D341Med (cell line): ENCODE measurements around the gene KCND3.

ENCODE experiments used
- DNase-seq: peaks from one replicate; pipeline ENCODE4 v3.0.0; 2012; ENCODE audit warnings: low spot score

The KCND3 gene

DNA sequence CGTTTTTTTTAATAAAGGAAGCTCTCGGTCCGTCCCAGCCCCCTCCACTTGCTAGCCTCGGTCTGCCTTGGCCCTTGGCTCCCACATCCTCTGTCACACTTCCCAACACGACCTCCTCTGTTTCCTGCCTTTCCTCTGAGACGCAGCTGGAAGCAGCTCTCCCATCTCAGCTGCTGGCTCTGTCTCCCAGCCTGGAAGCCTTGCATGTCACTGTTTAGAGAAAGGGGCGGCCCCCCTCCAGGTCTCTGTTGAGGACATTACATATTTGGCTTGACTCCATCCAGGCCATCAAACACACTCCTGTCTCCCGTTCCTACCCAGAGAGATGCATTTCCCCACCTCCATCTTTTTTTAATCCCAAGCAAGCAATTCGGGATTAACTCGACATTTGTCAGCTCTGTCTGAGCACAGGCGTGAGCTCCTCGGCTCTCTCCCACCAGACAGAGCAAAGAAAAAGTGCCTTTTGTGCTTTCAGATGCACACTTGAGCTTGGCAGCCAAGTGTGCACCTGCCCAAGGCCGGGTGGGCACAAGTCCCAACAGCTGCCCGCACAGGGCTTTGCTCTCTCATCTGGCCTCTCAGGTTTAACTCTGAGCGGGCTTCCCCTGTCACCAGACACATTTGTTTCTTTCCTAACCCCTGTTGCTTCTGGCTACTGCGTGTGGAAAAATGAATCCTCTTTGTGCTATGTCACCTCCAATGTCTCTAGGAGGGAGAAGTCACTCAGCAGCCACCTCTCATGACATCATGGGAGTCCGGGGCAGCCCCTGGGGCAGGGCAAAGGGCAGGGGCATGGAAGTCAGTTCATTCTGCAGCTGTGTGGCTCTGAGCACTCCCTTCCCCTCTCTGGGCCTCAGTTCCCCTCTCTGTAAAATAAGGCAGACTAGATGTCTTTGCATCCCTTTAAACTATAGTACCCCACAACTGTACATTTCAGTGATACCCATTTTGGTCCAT is 108.3 kb downstream of the KCND3 start:
- no peak for DNase-seq

DNA sequence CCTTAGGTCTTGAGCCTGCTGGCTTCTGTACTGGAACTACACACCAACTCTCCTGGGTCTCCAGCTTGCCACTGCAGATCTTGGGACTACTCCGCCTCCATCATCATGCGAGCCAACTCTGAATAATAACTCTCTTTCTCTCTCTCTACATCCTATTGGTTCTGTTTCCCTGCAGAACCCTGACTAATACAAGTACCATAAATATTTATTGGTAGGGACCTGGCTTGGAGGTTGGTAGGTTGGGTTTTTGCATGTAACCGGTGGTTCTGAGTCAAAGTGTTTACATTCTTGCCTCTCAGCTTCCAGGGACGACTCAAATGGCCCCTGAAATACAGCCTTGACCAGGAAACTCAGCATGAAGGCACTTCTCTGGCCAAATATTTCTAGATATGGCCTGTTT is 110.4 kb downstream of the KCND3 start:
- DNase-seq, result no peak

DNA sequence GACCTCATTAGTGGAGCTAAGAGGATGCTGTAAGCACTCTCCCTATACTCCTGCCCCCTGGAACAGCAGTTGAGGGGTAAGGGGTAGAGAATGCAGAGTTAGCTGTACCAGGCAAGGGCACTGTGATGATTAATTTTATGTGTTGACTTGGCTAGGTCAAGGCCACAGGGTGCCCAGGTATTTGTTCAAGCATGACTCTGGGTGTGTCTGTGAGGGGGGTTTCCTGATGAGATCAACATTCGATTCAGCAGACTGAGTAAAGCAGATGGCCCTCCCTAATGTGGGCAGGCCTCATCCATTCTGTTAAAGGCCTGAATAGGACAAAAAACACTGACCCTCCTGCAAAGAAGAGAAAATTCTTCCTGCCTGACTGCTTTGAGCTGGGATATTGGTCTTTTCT is 110.8 kb downstream of the KCND3 start:
- no peak for DNase-seq

DNA sequence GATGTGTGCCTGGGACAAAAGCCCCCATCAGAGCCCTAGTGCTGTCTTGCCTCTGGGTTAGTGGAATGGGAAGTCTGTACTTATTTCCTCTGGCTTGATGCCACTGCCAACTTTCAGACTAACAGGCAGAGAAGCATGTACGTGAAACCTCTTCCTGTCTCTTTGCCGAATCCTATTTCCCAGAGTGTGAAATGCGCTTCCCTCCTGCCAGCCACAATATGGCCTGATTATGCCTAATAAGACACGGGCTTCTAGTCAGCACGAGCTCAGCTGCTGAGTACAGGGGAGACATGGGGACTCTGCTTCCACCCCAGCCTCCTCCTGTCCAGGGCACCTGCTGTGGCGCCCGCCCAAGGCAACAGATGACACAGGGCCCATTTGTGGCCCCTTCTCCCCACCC is 111.4 kb downstream of the KCND3 start:
- no peak for DNase-seq

DNA sequence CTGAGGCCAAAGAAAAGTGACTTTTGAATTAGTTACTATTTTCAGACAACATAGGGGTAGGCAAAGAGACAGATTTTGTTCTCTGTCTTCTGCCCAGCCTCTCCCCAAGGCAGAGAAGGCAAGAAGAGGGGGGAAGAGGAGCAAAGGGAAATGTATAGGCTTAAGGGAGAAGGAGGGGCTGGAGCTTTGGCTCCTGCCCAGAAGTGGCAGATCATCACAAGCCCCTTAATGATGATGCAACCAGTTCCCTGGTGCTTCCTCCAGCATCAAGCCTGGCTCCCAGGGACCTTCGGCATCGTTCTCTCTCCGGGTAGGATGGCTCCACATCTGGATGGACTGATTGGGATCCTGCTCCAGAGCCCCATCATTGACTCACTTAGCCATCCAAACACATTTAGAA is 112.8 kb downstream of the KCND3 start:
- no peak for DNase-seq

DNA sequence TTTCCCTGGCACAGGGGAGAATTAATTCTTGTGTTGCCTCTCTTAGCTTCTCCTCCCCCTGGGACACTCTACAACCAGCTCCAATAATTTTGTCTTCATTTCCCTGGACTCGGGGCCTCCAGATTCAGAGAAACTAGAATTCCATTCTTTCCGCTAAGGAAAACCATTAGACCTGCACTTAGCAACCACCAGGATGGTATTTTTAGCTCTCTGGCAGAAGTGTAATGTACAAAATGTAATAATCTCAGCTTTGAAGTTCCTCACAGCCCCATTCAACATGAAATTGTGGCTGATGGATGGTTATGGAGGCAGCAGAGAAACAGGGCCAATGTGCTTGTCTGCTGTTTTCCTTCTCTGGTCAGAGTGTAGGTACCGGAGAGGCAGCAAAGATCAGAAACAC is 113.8 kb downstream of the KCND3 start:
- DNase-seq, result no peak

DNA sequence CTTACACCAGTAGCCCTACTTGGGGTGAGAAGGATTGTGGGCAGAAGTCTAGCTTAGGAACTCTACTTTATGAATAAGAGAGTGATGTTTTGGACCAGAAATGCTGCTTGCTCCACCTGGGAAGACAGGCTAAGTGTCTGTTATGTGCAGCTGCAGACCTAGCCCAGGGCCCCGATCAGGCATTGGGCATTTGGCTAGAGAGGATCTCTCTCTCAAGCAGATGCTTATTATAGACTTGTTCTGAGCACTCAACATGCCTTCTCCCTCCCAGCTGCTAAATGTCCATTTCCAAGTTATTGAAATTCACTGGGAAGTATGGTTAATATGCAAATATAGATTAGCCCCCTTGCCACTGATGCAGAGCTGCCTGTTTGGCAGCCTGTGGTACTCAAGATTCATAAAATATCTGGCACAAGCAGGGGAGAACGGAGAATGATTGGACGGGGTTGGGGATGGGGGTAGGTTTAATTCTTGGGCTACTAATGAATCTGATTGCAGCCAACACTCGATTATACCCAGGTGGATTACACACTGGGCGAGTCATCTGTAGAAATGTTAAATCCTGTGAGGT is 115.9 kb downstream of the KCND3 start:
- no peak for DNase-seq

DNA sequence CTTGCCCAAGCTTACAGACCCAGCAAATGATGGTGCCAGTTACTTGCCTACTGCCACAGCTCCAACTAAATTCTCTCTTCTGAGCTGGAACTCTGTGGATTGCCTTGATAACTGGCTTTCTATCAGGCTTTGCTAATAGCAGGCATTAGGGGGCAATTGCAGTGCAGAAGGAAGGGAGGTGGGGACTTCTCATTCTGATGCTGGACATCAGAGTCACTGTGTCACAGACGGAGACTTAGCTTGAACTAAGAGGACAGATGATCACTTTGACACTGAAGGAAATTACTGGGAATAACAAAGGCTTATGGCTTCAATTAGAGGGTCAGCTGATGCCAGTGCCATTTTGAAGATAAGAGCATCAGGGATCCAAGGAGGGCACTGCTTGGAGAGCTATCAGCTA is 119.3 kb downstream of the KCND3 start:
- no peak for DNase-seq

DNA sequence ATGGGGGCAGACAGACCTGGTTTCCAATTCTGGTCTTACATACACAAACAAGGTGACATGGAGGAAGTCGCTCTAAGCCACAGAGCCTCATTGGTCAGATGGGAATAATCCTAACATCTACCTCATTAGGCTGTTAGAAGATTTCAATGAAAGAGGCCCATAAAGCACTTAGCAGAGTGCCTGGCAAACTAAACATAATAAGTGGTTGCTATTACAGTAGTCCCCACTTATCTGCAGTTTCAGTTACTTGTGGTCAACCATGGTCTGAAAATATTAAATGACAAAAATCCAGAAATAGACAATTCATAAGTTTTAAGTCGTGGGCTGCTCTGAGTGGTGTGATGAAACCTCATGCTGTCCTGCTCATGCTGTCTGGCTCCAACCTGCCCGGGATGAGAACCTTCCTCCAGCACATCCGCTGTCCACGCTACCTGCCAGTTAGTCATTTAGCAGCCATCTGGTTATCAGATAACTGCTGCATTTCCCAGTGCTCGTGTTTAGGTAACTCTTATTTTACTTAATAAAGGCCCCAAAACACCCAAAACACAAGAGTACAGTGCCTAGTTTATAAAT is 121.5 kb downstream of the KCND3 start:
- no peak for DNase-seq

DNA sequence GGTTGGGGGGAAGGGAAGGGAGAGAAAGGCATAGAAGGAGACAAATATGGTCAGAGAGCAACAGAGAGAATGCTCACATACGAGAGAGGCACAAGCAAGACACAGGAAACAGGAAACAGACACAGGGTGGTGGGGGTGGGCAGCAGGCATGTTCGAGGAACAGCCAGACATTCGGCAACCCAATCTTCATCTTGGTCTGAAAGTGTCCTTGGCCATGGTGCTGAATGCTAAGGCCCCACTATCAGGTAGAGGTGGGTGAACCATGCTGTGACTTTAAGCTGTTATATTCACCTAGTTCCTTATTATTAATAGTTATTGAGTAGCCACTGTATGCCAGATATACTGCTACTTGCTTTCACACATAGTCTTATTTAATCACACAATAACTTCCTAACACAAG is 124.6 kb downstream of the KCND3 start:
- DNase-seq, result no peak

DNA sequence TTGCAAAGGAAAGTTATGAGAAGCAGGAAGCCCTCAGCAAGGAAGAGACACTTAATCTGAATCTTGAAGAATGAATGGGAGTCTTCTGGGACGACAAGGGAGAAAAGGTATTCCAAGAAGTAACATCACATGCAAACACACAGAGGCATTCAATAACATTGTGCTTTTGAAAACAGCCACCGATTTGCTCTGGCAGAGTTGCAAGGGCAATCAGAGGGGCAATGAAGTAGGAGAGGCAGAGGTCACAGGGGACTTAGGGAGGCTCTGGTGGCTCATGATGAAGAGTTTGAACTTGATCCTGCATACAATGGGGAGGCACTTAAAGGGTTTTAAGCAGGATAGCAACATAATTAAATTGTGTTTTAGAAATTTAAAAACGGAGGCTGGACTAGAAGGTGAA is 126.1 kb downstream of the KCND3 start:
- no peak for DNase-seq

DNA sequence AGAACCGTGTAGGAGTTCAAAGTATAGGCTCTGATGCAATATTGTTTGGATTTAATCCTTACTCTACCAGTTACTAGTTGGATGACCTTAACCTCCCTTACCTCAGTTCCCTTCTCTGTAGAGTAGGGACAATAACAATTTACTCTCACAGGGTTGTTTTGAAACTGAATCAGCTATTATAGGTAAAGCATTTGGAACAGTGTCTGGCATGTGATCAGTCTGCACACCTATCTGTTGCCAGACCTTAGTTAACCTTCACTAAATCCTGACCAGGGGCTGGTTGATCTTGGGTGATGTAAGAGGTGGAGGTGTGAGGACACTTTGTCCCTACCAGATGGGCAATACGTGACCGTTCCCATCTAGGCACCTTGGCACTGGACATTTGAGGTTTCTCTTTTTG is 126.9 kb downstream of the KCND3 start:
- DNase-seq, result no peak

DNA sequence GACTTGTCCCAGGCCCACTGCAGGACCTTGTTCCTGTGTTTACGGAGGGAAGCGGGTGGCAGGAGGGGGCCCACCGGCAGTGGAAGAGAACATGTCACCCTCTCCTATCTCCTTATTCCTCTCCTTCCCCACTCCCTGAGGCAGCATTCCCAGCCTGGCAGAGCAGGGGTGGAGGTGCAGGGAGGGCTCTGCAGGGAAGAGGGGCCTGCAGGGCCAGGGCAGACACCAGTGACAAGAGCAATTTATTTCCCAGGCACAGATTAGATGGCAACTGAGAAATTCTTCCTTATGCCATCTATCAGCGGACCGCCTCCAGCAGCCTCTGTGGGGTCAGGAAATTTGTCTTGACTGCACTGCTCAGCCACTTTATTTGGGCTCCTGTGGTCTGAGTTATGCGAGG is 127.9 kb downstream of the KCND3 start:
- DNase-seq, result no peak

DNA sequence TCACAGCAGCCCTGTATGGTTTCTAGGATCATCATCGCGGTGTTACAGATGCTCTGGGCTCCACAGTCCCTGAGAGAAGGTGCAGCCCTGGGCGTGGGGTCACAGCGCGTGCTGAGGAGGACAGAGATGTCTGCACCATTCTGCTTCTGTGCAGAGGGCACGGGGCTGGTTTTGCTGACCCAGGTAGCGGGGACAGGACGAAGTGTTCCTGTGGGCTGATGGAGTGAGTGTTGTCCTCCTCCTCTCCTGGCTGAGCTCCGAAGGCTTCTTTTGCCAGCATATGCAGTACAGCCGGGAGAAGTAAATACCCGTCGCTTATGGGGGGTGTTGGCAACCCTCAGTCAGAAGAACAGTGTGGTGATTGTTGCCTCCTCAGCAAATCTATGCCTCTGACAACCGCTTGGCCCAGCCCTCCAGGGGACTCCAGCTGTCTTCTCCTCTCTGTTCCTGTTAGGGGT is 132.2 kb downstream of the KCND3 start:
- DNase-seq, result no peak

DNA sequence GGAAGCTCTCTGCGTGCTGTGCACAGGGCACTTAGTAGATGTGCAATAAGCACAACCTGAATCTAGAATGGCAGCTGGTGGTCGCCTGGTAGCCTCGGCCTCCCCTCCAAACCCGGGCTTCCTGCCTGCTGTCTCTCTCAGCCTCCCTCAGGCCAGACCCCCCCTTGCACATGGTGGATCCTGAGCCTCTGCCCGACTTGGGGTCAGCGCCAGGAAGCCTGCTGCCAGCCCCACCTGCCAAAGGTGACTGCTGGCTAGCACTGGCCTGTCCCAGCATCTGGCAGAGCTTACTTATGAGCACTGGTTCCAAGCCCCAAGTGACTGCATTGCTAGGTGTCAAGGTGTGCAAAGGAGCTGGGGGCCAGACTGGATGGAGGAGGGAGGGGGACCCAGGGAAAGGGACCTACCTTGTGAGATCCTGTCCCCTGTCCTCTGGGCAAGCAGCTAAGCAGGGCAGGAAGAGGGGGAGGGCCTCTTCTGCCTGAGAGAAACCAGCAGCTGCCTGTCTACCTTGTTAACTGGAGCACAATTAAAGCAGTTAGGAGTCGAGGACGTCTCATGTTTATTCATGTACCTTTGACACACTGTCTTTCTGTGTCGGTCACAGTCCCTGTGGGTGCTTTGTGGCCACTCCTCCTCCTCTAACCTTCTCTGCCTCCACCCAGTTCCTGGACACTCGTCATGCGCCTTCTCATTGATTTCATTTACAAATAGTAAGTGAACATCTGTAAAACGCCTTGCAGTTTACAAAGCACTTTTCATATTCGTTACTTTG is 132.9 kb downstream of the KCND3 start:
- DNase-seq, result no peak

DNA sequence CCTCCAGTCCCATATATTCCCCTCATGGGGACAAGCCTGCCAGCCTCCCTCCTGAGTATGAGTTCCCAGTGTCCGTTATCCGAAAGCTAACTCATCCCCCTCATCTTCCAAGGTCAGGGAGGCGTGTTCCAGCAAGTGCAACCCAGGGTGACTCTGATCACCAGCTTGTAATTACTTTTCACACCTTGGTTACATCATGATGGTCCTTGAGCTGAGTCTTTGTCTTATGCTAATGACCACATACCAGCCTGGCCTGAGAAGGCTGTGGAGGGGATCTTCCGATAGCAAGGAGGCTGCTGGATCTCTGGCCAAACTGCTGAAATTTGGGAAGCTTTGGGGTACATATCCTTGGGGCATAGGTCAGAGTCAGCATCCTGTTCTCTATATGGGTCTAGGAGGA is 134.2 kb downstream of the KCND3 start:
- no peak for DNase-seq

DNA sequence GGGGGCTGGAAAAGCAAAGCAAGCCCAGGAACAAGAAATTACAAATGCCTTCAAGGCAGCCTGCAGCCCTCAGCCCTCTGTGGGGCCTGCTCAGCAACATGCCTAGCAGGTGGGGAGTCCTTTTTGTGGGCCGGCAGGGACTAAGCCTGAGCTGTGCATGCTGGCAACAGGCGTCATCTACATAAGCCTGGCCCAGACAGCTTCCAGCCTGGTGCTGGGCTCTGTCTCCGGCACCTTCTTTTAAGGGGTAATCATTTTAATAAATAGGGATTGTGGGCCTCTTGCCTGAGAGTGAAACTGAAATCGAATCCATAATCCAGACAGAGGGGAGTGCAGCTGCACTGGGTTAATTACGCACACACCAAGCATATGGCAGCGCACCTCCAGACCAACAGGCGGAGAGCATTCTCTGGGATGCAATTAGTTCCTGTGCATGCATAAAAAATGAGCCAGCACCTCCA is 137.2 kb downstream of the KCND3 start:
- DNase-seq, result peak; percentile 50

DNA sequence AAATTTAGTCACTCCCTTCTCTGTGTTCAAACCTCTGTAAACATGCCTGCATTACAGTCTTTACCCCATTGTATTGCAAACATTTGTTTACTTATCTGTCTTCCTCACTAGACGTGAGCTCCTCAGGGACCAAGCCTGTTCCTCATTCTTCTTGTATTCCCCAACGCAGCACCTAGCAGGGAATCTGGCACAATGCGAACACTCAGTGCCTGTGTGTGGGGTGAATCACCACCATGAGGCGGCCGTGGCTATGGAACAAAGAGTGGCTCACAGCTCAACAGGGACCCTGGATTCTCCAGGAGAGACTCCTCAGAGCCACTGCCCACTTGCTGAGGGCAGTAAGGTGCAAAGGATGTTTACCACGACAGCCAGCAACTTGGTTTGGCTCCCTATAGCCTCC is 137.9 kb downstream of the KCND3 start:
- DNase-seq, result no peak

DNA sequence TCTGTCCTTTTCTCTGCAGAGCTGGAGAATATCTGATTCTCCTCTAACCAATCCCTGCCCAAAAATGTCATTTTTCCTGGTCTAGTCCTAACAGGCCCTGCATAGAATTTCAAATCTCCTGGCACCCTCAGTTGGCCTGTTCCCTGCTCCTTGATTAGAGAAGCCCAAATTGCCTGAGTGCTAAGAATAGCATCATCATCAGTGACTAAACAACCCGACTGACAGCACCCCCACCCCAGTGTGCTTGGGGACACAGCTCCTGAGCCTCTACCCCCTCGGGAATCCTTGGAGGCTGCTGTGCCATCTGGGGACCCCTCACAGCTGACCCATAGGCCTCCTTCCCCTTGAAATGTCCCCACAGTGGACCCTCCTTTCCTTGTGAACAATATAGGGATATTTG is 139.4 kb downstream of the KCND3 start:
- DNase-seq, result no peak

DNA sequence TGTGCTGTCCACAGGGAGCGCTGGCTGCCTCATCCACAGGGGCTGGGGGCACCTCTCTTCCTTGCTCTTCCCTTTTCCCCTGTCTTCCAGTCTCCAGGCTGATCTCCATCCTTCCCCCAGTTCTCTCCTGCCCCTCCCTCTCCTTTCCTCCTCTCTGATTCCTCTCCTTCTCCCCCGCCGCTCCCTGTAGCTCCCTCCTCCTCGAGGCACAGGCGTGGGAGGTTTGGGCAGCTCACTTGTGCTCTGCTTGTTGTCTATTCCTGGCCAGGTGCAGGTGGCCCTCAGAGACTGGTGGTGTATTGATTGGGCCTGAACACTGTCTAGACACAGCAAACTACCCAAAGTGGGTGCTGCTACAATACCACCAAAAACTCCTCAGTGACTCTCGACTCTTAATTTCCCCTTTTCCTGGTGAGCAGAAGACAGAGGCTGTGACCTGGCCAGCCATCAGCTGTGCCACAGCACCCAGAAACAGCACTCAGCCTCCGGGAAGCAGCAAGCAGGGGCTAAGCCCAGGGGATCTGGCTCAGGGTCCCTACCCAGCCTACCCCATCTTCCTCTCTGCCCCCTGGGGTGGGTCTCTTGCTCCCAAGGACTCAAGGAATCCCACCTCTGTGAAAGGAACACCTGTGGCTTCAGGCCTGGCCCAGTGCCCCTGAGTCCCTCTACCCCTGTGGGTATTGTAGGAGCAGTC is 140.5 kb downstream of the KCND3 start:
- DNase-seq, result no peak

DNA sequence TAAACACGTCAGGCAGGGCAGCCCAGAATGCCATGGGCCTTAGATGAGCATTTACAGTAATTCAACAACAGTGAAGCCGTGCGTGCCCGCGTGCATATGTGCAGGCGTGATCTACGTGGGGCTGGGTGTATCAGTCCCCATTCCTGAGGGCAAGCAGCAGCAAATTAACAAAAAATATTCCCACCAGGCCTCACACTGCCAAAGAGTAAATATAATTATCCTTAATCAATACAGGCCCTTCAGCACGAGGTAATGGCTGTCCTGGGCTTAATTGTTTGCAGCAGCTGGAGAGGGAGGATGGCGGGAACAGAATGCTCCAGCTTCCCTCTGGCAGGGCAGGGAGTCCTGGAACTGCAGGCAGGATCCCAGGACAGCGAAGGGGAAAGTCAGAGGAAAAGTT is 142.0 kb downstream of the KCND3 start:
- DNase-seq, result no peak

DNA sequence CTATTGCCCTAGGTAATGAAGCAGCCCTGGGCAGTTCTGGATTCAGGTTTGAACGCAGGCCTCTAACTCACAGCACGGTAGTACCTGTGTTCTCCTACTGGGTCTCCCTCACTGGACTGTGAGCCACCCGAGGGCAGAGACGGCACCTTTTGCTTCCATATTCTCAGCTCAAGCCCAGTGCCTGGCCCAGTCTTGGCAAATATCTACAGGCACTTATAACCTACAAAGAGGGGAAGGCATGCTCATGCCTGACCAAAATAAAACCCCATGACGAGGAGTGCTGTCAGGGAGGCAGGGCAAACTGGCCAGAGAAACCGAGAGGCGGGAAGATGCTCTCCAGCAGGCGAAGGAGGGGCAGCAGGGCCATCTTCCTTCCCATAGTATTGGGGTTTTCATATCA is 142.6 kb downstream of the KCND3 start:
- no peak for DNase-seq
